HG02938 (cell line): ENCODE data around the gene CKMT2.

Source experiments
- ATAC-seq: cut with Tn5 transposase; IDR thresholded peaks from one replicate; pipeline ENCODE4 v1.9.1; 2021; ENCODE audit warnings: mild to moderate bottlenecking, moderate library complexity; ENCODE audit not compliant: unreplicated experiment

The CKMT2 gene

GRCh38 chr5:81233080-81233634, at the start of gene CKMT2:
Gene CKMT2, plus strand, starts transcription at chr5:81233322. Its CDS starts 17,811 bp downstream, at chr5:81251133.
- ATAC-seq = no peak

- no peak for ATAC-seq
Observed at GRCh38 chr5:81183811-81184748, 49.0 kb upstream of the CKMT2 start.

GRCh38 chr5:81184749-81185110, 48.4 kb upstream of the CKMT2 start:
- ATAC-seq = no peak

GRCh38 chr5:81187885-81188284, 45.2 kb upstream of the CKMT2 start:
- no peak for ATAC-seq

GRCh38 chr5:81188962-81189361, 44.2 kb upstream of the CKMT2 start:
- no peak for ATAC-seq

GRCh38 chr5:81189875-81190498, 43.1 kb upstream of the CKMT2 start:
- no peak for ATAC-seq

- ATAC-seq = no peak
Observed at GRCh38 chr5:81191726-81192372, 41.3 kb upstream of the CKMT2 start.

- no peak for ATAC-seq
Observed at GRCh38 chr5:81192373-81192750, 40.8 kb upstream of the CKMT2 start.

- peak; percentile 83 for ATAC-seq
Observed at GRCh38 chr5:81194633-81195334, 38.3 kb upstream of the CKMT2 start.

GRCh38 chr5:81195335-81195929, 37.7 kb upstream of the CKMT2 start:
- ATAC-seq = no peak

GRCh38 chr5:81202655-81203054, 30.5 kb upstream of the CKMT2 start:
- ATAC-seq = no peak

- no peak for ATAC-seq
Observed at GRCh38 chr5:81203729-81204128, 29.4 kb upstream of the CKMT2 start.

- no peak for ATAC-seq
Observed at GRCh38 chr5:81204205-81204604, 28.9 kb upstream of the CKMT2 start.

- ATAC-seq = no peak
Observed at GRCh38 chr5:81205058-81205457, 28.1 kb upstream of the CKMT2 start.

GRCh38 chr5:81207009-81207408, 26.1 kb upstream of the CKMT2 start:
- no peak for ATAC-seq

GRCh38 chr5:81208904-81209303, 24.2 kb upstream of the CKMT2 start:
- no peak for ATAC-seq

GRCh38 chr5:81209386-81209785, 23.7 kb upstream of the CKMT2 start:
- no peak for ATAC-seq

GRCh38 chr5:81209869-81210493, 23.1 kb upstream of the CKMT2 start:
- ATAC-seq = no peak

GRCh38 chr5:81212211-81212751, 20.8 kb upstream of the CKMT2 start:
- ATAC-seq = no peak

- ATAC-seq = no peak
Observed at GRCh38 chr5:81213070-81213469, 20.1 kb upstream of the CKMT2 start.
